Upper lobe of left lung (tissue), 6 donors: ENCODE results near the gene FXYD6. TPM values are rescaled to one million over a fixed set of nuclear protein-coding genes. Genes with fewer than 3 reads are reported as not detected.

Experiments used
- ATAC-seq, 2 donors: fragments of 200-7000 bp; cut with Tn5 transposase; one replicate each; pipeline ENCODE4 v1.9.1; 2022; ENCODE audit warnings: mild to moderate bottlenecking in 2 of 2, moderate library complexity in 2 of 2; ENCODE audit not compliant: low FRiP score in 2 of 2
- DNase-seq, 2 donors: peaks; one replicate each; pipeline ENCODE4 v3.0.0-alpha.2; 2019 to 2020
- H3K27ac ChIP-seq, 4 donors: fragments of 200-600 bp; sonication (generic); one replicate each; pipeline ENCODE4 v1.5.1; 2016 to 2019
- H3K27me3 ChIP-seq, 4 donors: fragments of 200-600 bp; sonication (generic); one replicate each; pipeline ENCODE4 v1.5.1; 2017 to 2019
- H3K36me3 ChIP-seq, 4 donors: fragments of 200-600 bp; sonication (generic); one replicate each; pipeline ENCODE4 v1.5.1; 2016 to 2019
- H3K4me1 ChIP-seq, 4 donors: fragments of 200-600 bp; sonication (generic); one replicate each; pipeline ENCODE4 v1.5.1; 2018 to 2019
- H3K4me3 ChIP-seq, 4 donors: fragments of 200-600 bp; sonication (generic); one replicate each; pipeline ENCODE4 v1.5.1; 2017 to 2019; ENCODE audit warnings: mild to moderate bottlenecking in 2 of 4, moderate library complexity in 1 of 4
- H3K9me3 ChIP-seq, 4 donors: fragments of 200-600 bp; sonication (generic); one replicate each; pipeline ENCODE4 v1.5.1; 2018 to 2019
- EP300 ChIP-seq, 4 donors: sonication (generic); formaldehyde crosslinking; IDR thresholded peaks; one replicate each; pipeline ENCODE4 v1.5.1; 2017; ENCODE audit warnings: antibody characterized with exemption in 4 of 4, control low read depth in 2 of 4
- POLR2A ChIP-seq, 4 donors: fragments of 450-650 bp; IDR thresholded peaks; one replicate each; pipeline ENCODE4 v1.5.1; 2016 to 2017; ENCODE audit warnings: antibody characterized with exemption in 4 of 4, mild to moderate bottlenecking in 2 of 4
- POLR2AphosphoS5 ChIP-seq, 2 donors: sonication (generic); formaldehyde crosslinking; IDR thresholded peaks; one replicate each; pipeline ENCODE4 v1.5.1; 2017; ENCODE audit warnings: antibody characterized with exemption in 2 of 2
- WGBS, 2 donors: methylation state at CpG; one replicate each; pipeline ENCODE4 v1.1.5; 2017 to 2018; 5-methylcytosine and 5-hydroxymethylcytosine counted together
- total RNA-seq, 6 donors: library from RNA; depleted of rRNA in 4 of 6; stranded (reverse); fragments of >200 nt in 4 of 6; gene quantifications; one replicate each; pipeline versions ENCODE4 v1.1.0 to v1.2.1, GENCODE V29; 2016 to 2021
- TF ChIP-seq, protein P1 (sequence below), 6 experiments: fragments of 450-650 bp in 4 of 6; fragments of 200-600 bp in 2 of 6; sonication (generic) in 2 of 6; IDR thresholded peaks; one replicate each; pipeline ENCODE4 v1.5.1; 2016 to 2019; ENCODE audit warnings: antibody characterized with exemption in 6 of 6
- donor health status: DM: no; HTN: no; CAD: no; lungs with moderate emphysema.
- donor health status: DM: no; HTN: yes; CAD: no; lungs with severe emphysema.

The FXYD6 gene
- total RNA-seq, 6 donors from 2014 or later: 16.2 to 61.4 (median 33.8) TPM

DNA sequence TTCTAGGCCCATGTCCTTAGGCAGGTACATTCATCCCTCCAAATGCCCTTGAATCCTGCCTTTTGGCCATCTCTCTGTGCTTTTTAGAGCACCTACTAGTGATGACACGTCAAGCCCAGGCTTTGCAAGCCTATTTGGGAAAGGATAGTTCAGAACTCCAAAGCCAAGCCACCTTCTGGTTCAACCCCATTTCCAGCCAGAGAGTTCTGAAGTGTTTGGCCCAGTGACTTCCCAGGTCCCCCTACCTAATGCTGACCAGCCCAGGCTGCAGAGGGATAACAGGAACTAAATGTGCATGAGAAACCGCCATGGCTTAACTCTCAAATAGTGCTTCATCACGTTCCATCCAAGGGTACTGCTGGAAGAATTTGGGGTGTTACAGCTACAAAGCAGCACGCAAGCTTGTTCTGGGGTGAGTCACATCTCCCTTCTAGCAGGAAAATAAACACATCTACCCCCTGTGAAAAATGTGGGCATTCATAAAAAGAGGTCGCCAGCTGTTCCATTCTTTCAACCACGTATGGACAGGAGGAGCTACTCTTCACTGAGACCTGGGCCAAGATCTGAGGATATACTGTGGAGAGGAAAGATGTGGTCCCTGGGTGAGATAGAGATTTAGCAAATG, 2.0 kb upstream of the FXYD6 start:
- DNase-seq: no peak
- ATAC-seq: no peak
- Histone ChIP-seq H3K9me3 (no peaks in the 10 kb centered on the region), H3K4me1 (peaks cover 41 to 52% (median 44%) of the 10 kb centered on the region in 4 donors), H3K36me3 (no peaks in the 10 kb centered on the region), H3K4me3 (no peak overlapping the region), H3K27me3 (peaks cover 0 to 16% (median 4%) of the 10 kb centered on the region in 4 donors), H3K27ac (no peak overlapping the region)
- 89 to 96% methylated on average over 6 of the region's 6 CpGs for WGBS, 2 donors
- TF ChIP-seq EP300 (IDR thresholded peaks at IDR 0.05): no peak
- TF ChIP-seq, protein P1, sequence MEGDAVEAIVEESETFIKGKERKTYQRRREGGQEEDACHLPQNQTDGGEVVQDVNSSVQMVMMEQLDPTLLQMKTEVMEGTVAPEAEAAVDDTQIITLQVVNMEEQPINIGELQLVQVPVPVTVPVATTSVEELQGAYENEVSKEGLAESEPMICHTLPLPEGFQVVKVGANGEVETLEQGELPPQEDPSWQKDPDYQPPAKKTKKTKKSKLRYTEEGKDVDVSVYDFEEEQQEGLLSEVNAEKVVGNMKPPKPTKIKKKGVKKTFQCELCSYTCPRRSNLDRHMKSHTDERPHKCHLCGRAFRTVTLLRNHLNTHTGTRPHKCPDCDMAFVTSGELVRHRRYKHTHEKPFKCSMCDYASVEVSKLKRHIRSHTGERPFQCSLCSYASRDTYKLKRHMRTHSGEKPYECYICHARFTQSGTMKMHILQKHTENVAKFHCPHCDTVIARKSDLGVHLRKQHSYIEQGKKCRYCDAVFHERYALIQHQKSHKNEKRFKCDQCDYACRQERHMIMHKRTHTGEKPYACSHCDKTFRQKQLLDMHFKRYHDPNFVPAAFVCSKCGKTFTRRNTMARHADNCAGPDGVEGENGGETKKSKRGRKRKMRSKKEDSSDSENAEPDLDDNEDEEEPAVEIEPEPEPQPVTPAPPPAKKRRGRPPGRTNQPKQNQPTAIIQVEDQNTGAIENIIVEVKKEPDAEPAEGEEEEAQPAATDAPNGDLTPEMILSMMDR (IDR thresholded peaks at IDR 0.05): no peak
- TF ChIP-seq POLR2A (IDR thresholded peaks at IDR 0.05): no peak
- no peak for TF ChIP-seq POLR2AphosphoS5 (IDR thresholded peaks at IDR 0.05)

DNA sequence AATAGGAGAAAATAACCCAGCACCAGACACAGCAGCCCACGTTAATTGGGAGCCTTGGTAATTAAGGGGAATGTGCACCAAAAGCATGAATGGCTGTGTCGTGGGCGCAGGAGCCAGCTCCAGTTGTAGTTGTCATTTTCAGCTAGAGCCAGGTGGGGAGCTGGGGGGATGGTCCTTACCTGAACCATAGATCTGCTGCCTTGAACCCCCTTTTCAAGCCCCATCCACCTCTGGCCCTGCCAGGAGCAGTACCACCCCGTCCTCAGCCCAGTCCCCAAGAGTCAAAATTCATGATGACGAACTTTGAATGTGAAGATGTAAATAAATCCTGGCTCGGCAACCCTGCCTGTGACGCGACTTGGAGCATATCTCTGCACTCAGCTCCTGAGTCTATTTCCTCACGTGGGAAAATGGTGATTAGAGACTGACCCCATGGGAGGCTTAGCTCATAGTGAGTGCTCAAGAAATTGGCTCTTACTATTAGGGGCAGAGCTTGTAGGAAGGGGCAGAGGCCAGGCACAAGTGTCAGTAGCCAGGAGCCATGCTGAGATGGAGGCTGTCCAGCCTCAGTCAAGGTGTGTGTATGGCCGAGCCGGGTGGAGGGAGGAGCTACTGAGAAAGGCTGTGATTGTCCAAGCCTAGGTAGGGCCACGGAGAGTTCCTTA, 794 bp upstream of the FXYD6 start:
- Histone ChIP-seq H3K9me3 (no peaks in the 10 kb centered on the region), H3K27ac (peak overlapping the region; percentile 54 to 90 (median 73)), H3K36me3 (no peaks in the 10 kb centered on the region), H3K4me1 (peaks cover 45 to 54% (median 47%) of the 10 kb centered on the region in 4 donors), H3K4me3 (peak overlapping the region in 3 of 4 donors; percentile 52 to 65 (median 53)), H3K27me3 (peaks cover 0 to 16% (median 4%) of the 10 kb centered on the region in 4 donors)
- DNase-seq: no peak
- ATAC-seq: peak in 1 of 2 donors; percentile 11
- TF ChIP-seq EP300 (IDR thresholded peaks at IDR 0.05): no peak
- TF ChIP-seq POLR2A (IDR thresholded peaks at IDR 0.05): no peak
- TF ChIP-seq, protein P1 (IDR thresholded peaks at IDR 0.05): no peak
- TF ChIP-seq POLR2AphosphoS5 (IDR thresholded peaks at IDR 0.05): no peak
- WGBS, 2 donors: 43 to 46% methylated on average over 12 of the region's 12 CpGs

DNA sequence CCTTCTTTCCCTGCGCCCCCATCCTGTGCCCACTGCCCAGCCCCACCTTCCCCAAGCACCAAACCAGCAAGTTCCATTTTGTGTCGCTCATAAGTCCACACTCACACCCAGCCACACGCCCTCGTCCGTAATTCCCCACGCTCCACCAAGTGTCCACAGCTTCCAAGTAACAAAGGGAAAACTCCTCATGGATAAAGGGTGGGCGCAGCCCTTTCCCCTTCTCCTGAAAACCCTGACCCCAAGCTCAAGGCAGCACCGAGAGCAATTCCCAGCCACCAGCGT, 458 bp downstream of the FXYD6 start:
- H3K4me3 ChIP-seq: peak overlapping the region; percentile 51 to 65 (median 52)
- H3K9me3 ChIP-seq: no peaks in the 10 kb centered on the region
- peaks cover 42 to 61% (median 48%) of the 10 kb centered on the region in 4 donors for H3K4me1 ChIP-seq
- peak overlapping the region; percentile 54 to 90 (median 73) for H3K27ac ChIP-seq
- no peaks in the 10 kb centered on the region for H3K36me3 ChIP-seq
- WGBS, 2 donors: 1 to 3% methylated on average over 9 of the region's 9 CpGs
- TF ChIP-seq, protein P1 (IDR thresholded peaks at IDR 0.05): no peak
- TF ChIP-seq POLR2A (IDR thresholded peaks at IDR 0.05): no peak
- TF ChIP-seq EP300 (IDR thresholded peaks at IDR 0.05): no peak
- TF ChIP-seq POLR2AphosphoS5 (IDR thresholded peaks at IDR 0.05): no peak
- no peak for ATAC-seq
- H3K27me3 ChIP-seq: peaks cover 0 to 16% (median 4%) of the 10 kb centered on the region in 4 donors
- no peak for DNase-seq

DNA sequence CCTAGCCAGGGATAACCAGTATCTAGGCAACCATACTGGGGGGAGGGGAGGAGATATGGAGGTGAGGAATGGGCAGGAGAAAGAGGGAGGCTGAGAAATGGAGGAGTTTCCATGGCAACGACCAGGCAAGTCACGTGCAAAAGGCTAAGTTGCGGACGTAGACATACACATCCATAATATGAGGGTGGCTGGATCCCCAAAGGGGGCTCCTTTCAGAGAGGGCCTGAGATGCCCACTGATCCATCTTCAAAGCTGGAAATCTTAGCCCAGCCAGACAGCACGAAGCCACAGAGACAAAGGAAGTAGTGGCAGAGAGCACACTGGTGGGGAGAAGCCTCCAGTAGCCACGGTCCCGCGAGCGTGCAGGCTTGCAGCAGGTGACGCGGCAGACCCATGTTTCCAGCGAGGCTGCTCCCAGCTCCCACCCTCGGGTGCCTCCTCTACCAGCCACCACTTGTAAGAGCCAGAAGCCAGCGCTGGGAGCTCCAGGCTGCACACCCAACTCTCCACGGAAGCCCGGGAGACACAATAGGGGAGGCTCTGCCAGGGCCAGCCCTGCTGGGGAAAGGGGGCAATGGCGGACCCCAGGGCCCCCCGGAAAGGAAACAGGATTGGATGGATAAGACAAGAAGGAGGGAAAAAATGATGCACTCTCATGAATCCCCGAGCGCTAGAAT, 938 bp downstream of the FXYD6 start:
- peak in 1 of 2 donors; percentile 8 for ATAC-seq
- Histone ChIP-seq H3K27me3 (peaks cover 0 to 16% (median 4%) of the 10 kb centered on the region in 4 donors), H3K4me3 (peak overlapping the region; percentile 51 to 65 (median 52)), H3K4me1 (peaks cover 42 to 61% (median 48%) of the 10 kb centered on the region in 4 donors), H3K27ac (peak overlapping the region; percentile 54 to 90 (median 73)), H3K9me3 (no peaks in the 10 kb centered on the region), H3K36me3 (no peaks in the 10 kb centered on the region)
- WGBS, 2 donors: 4 to 5% methylated on average over 11 to 20 of the region's 20 CpGs
- DNase-seq: peak in 1 of 2 donors; percentile 62
- TF ChIP-seq POLR2AphosphoS5 (IDR thresholded peaks at IDR 0.05): no peak
- TF ChIP-seq POLR2A (IDR thresholded peaks at IDR 0.05): no peak
- TF ChIP-seq EP300 (IDR thresholded peaks at IDR 0.05): no peak
- TF ChIP-seq, protein P1 (IDR thresholded peaks at IDR 0.05): no peak
